ENCODE data around the gene CDCA3.
A peak's percentile ranks its signal among the peaks of the same experiment; 100 is the strongest.
"Not testable (repeated sequence)": the region's sequence is repeated elsewhere in the genome, so short reads cannot be mapped to it uniquely, and the experiment has no call there.

Gene CDCA3

DNA sequence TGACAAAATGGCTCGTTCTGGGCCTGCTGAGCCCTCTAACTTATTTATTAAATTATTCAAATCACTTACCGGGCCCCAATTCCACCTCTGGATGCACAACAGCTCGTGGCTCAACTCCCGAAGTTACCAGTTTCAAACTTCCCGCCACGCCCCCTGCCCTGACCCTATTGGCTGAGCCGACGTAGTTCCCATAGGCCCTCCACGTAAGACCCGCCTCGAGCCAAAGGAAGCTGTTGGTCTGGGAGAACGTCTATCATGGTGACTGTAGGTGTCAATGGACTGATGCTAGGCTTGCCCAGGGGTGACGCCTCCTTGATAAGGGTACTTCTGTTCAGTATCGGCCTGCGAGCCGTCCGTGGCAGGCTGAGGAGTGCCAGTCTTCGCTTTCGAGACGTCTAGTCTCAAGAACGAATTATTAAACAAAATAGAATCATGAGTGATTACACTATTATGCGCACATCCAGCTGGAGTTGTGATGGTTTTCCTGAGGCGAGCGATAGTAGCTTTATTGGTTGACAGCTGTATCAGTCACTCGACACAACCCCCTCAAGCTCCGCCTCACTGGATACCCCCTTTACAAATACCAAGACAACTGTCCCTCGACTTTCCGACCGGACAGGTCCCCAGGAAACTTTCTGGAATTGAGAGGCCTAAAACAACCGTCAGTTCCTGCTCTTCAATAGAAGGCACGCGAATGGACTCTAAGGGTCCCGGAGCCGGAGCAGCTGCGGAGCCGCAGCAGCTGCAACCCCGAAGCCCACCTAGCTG, at the start of gene CDCA3:
Gene CDCA3, minus strand, starts transcription at position 134 of the 768 bp plus-strand sequence. CDS start 334 bp downstream, outside the sequence.
- H3K4me1 Mint-ChIP-seq (ENCODE audit: low read depth): peaks cover 42% of the 10 kb centered on the region
- H3K9me3 Mint-ChIP-seq: no peaks in the 10 kb centered on the region
- no peaks in the 10 kb centered on the region for H3K27me3 Mint-ChIP-seq (ENCODE audit: low read depth)
- peaks cover 34% of the 10 kb centered on the region for H3K36me3 Mint-ChIP-seq (ENCODE audit: low read depth)
- H3K27ac Mint-ChIP-seq: peak within 1 kb of the TSS; percentile 99
- peak within 1 kb of the TSS; percentile 89 for H3K4me3 Mint-ChIP-seq

DNA sequence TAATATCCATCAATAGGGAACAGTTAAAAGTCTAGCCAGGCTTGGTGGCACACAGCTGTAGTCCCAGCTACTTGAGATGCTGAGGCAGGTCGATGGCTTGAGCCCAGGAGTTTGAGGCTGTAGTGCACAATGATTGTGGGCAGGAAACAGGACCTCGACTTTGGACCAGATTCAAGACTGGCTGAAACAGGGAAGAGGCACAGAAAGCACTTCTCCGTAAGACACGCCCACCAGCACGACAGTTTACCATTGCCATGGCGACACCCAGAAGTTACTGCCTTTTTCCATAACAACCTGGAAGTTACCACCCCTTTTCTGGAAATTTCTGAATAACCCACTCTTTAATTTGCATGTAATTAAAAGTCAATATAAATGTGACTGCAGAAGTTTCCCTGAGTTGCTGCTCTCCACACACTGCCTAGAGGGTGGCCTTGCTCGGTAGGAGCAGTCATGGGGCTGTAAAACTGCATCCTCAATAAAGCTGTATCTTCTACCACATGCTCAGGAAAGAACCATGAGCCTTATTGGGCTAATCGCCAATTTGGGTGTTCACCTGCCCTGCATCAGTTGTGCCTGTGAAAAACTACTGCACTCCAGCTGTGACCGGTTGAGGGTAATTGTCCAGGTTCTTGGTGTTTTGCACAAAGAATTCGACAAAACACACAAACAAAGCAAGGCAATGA, 48.9 kb upstream of the CDCA3 start:
- Mint-ChIP-seq H3K36me3 (ENCODE audit: low read depth) (no peaks in the 10 kb centered on the region), H3K9me3 (no peaks in the 10 kb centered on the region), H3K27me3 (ENCODE audit: low read depth) (no peaks in the 10 kb centered on the region), H3K4me3 (no peak overlapping the region), H3K4me1 (ENCODE audit: low read depth) (peaks cover 4% of the 10 kb centered on the region), H3K27ac (no peak overlapping the region)

DNA sequence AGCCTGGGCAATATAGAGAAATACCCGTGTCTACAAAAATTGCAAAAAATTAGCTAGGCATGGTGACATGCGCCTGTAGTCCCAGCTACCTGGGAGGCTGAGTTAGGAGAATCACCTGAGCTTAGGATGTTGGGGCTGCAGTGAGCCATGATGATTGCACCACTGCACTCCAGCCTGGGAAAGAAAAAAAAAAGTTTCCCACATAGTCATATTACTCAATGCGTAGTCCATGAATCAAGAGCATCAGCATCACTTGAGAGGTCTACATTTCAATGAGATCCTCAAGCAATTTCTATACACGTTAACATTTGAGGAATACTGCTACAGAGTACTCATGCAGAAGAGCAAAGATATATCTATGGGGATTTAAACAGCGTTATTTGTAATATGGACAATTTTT, 48.3 kb upstream of the CDCA3 start:
- Mint-ChIP-seq H3K27ac (no peak overlapping the region), H3K27me3 (ENCODE audit: low read depth) (no peaks in the 10 kb centered on the region), H3K36me3 (ENCODE audit: low read depth) (no peaks in the 10 kb centered on the region), H3K4me1 (ENCODE audit: low read depth) (peaks cover 4% of the 10 kb centered on the region), H3K4me3 (no peak overlapping the region), H3K9me3 (no peaks in the 10 kb centered on the region)

DNA sequence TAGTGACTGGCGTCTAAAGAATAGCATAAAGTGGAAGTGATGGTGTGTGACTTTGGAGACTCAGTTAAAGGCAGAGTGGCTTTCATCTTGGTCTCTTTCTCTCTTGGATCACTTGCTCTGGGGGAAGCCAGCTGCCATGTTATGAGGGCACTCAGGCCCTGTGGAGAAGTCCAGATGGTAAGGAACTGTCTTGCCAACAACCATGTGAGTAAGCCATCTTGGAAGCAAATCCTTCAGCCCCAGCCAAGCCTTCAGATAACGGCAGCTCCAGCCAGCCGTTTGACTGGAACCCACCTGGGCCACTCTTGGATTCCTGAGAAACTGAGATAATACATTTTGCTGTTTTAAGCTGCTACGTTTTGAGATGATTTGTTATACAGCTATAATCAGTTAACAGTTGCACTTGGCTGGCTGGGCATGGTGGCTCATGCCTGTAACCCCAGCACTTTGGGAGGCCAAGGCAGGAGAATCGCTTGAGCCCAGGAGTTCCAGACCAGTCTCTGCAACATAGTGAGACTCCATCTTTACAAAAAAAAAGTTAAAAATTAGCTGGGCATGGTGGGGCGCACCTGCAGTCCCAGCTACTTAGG, 45.9 kb upstream of the CDCA3 start:
- no peaks in the 10 kb centered on the region for H3K9me3 Mint-ChIP-seq

DNA sequence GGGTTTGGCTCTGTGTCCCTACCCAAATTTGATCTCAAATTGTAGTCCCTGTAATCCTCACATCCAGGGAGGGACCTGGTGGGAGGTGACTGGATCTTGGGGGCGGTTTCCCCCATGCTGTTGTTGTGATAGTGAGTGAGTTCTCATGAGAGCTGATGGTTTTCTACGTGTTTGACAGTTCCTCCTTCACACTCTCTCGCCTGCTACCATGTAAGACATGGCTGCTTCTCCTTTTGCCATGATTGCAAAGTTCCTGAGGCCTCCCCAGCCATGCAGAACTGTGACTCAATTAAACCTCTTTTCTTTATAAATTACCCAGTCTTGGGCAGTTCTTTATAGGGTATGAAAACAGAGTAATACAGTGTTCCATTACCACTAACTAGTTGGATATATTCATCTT, 43.2 kb upstream of the CDCA3 start:
- Mint-ChIP-seq H3K27me3 (ENCODE audit: low read depth) (no peaks in the 10 kb centered on the region), H3K36me3 (ENCODE audit: low read depth) (peaks cover 4% of the 10 kb centered on the region), H3K4me1 (ENCODE audit: low read depth) (peaks cover 12% of the 10 kb centered on the region), H3K4me3 (no peak overlapping the region), H3K9me3 (no peaks in the 10 kb centered on the region), H3K27ac (no peak overlapping the region)

More for the DNA sequence above, 45.9 kb upstream of the CDCA3 start:
- no peak overlapping the region for H3K27ac Mint-ChIP-seq
- no peaks in the 10 kb centered on the region for H3K36me3 Mint-ChIP-seq (ENCODE audit: low read depth)
- H3K4me1 Mint-ChIP-seq (ENCODE audit: low read depth): peaks cover 3% of the 10 kb centered on the region
- H3K27me3 Mint-ChIP-seq (ENCODE audit: low read depth): no peaks in the 10 kb centered on the region
- H3K4me3 Mint-ChIP-seq: no peak overlapping the region

DNA sequence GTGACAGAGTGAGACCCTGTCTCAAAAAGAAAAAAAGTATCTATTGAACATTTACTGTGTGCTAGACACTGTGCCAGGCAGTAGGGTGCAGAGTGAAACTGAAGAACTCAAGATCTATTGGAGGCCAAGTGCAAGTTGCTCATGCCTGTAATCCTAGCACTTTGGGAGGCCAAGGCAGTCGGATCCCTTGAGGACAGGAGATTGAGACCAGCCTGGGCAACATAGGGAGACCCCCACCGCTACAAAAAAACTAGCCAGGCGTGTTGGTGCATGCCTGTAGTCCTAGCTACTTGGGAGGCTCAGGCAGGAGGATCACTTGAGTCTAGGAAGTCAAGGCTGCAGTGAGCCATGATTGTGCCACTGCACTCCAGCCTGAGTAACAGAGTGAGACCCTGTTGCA, 41.6 kb upstream of the CDCA3 start:
- H3K36me3 Mint-ChIP-seq (ENCODE audit: low read depth); H3K4me3 Mint-ChIP-seq; H3K9me3 Mint-ChIP-seq; H3K27me3 Mint-ChIP-seq (ENCODE audit: low read depth): not testable (repeated sequence)
- H3K27ac Mint-ChIP-seq: peak overlapping the region; percentile 29
- H3K4me1 Mint-ChIP-seq (ENCODE audit: low read depth): peaks cover 12% of the 10 kb centered on the region

DNA sequence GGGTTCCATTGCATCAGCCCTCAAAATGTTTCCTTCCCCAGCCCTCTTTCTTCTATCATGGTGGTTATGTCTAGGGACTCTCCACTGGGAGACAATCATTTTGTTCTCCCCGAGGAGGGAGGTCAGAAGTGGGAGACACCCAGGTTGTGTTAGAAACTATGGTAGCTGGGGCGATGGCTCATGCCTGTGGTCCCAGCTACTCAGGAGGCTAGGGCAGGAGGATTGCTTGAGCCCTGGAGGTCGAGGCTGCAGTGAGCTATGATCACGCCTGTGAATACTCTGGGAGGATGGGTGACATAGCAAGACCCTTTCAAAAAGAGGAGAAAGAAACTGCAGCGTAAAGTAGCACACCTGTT, 40.5 kb upstream of the CDCA3 start:
- Mint-ChIP-seq H3K27ac (peak overlapping the region; percentile 92), H3K4me3 (peak overlapping the region; percentile 81), H3K36me3 (ENCODE audit: low read depth) (peaks cover 4% of the 10 kb centered on the region), H3K9me3 (no peaks in the 10 kb centered on the region), H3K4me1 (ENCODE audit: low read depth) (peaks cover 12% of the 10 kb centered on the region), H3K27me3 (ENCODE audit: low read depth) (no peaks in the 10 kb centered on the region)

DNA sequence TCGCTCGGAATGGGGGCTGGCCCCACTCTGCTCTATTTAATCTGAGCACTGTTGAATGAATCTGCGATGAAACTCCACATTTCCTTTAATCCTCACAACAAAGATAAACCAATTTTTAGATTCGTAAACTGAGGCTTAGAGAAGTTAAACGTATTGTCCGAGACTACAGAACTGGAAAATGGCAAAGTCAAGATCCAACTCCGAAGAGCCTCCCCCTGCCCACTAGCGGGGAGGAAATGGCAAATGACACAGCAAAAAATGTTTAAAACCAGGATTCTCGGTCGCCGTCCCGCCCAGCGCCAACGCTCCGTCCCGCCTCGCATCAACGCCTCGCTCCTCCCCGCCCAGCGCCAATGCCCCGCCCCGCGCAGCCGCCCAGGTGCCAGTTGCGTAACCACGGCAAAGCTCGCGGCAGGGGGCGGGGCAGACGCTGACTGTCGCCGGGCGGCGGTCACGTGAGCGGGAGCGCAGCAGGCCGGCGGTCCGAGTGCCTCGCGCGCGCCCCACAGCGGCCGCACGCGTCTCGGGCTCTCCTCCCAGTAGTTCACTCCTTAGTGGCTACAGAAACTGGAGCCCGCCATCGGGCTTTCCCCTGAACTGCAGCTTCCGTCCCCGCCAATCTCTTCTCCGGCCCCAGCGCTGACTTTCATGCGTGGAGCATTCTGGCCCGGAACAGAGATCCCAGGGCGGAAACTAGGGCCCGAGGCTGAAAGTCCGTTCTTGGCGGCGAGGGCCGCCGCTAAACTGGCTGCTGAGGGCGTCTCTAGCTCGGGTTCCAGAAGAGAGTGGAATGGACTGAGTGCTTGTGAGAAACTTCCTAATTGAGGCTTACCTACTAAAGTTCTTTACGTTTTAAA, 39.9 kb upstream of the CDCA3 start:
- Mint-ChIP-seq H3K4me1 (ENCODE audit: low read depth) (peaks cover 12% of the 10 kb centered on the region), H3K9me3 (no peaks in the 10 kb centered on the region), H3K27me3 (ENCODE audit: low read depth) (no peaks in the 10 kb centered on the region), H3K36me3 (ENCODE audit: low read depth) (peaks cover 4% of the 10 kb centered on the region), H3K27ac (peak overlapping the region; percentile 96), H3K4me3 (peak overlapping the region; percentile 81)

DNA sequence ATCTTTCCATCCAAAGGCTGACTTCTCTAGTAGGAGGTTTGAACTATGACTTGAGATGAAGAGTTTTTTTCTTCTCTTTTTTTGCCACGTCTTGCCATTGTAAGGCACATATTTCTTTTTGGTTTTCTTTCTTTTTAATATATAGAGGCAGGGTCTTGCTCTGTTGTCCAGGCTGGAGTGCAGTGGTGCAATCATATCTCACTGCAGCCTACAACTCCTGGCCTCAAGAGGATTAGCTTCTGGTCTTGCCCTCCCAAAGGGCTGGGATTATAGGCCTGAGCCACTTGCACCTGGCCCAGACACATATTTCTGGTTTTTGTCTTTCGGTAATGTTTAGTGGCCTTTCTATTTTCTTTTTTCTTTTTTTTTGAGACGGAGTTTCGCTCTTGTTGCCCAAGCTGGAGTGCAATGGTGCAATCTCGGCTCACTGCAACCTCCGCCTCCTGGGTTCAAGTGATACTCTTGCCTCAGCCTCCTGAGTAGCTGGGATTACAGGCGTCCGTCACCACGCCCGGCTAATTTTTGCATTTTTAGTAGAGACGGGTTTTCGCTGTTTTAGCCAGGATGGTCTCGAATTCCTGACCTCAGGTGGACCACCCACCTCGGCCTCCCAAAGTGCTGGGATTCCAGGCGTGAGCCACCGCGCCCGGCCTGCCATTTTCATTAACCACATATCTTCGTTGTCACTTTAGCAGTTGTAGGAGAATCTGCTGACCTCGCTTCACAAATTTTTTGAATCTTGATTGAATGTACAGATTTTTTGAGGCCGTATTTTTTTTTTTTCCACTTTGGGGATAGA, 38.9 kb upstream of the CDCA3 start:
- peak overlapping the region; percentile 81 for H3K4me3 Mint-ChIP-seq

DNA sequence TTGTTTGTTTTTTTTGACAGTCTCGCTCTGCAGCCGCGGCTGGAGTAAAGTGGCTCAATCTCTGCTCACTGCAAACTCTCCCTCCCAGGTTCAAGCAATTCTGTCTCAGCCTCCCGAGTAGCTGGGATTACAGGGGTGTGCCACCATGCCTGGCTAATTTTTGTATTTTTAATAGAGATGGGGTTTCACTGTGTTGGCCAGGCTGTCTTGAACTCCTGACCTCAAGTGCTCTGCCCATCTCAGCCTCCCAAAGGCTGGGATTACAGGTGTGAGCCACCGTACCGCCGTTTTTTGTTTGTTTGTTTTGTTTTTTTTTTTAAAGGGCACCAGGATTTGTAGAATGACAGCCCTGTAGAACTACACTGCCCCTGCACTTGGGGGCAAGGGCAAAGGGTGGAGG, 37.7 kb upstream of the CDCA3 start:
- H3K4me3 Mint-ChIP-seq; H3K27me3 Mint-ChIP-seq (ENCODE audit: low read depth); H3K27ac Mint-ChIP-seq: not testable (repeated sequence)

More for the DNA sequence above, 38.9 kb upstream of the CDCA3 start:
- not testable (repeated sequence) for H3K9me3 Mint-ChIP-seq; H3K27me3 Mint-ChIP-seq (ENCODE audit: low read depth); H3K36me3 Mint-ChIP-seq (ENCODE audit: low read depth)
- H3K27ac Mint-ChIP-seq: peak overlapping the region; percentile 96
- H3K4me1 Mint-ChIP-seq (ENCODE audit: low read depth): peaks cover 12% of the 10 kb centered on the region

DNA sequence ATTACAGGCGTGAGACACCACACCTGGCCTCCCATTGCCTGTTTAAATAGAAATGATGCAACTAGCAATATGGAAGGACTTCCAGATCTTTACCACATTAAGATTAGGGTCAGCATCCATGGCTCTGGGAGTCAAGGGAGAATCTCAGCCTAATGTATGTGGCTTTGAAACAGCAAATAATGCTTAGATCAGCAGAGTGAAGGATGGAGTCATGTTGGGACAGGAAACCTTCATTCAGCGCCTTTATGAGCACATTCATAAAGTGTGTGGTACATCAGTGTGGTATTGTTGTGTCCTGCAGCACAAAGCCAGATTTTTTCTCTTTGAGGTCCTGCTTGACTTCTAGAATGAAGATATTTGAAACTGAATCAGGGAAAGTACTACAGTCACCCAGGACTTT, 37.3 kb upstream of the CDCA3 start:
- Mint-ChIP-seq H3K4me3 (no peak overlapping the region), H3K27ac (no peak overlapping the region), H3K36me3 (ENCODE audit: low read depth) (peaks cover 15% of the 10 kb centered on the region), H3K9me3 (no peaks in the 10 kb centered on the region), H3K4me1 (ENCODE audit: low read depth) (peaks cover 12% of the 10 kb centered on the region), H3K27me3 (ENCODE audit: low read depth) (no peaks in the 10 kb centered on the region)

More for the DNA sequence above, 37.7 kb upstream of the CDCA3 start:
- not testable (repeated sequence) for H3K9me3 Mint-ChIP-seq
- Mint-ChIP-seq H3K36me3 (ENCODE audit: low read depth) (peaks cover 14% of the 10 kb centered on the region), H3K4me1 (ENCODE audit: low read depth) (peaks cover 12% of the 10 kb centered on the region)

DNA sequence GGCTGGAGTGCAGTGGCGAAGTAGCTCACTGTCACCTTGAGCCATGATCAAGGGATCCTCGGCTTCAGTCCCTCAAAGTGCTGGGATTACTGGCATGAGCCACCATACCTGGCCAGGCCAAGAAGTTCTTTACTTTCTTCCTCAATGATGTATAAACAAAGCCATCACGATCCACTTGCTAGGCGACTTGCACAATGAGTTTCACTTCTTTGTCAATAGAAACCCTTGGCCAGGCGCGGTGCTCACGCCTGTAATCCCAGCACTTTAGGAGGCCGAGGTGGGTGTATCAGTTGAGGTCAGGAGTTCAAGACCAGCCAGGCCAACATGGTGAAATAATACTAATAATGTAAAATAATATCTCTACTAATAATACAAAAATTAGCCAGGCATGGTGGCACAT, 36.4 kb upstream of the CDCA3 start:
- Mint-ChIP-seq H3K27ac (no peak overlapping the region), H3K4me3 (no peak overlapping the region), H3K4me1 (ENCODE audit: low read depth) (peaks cover 10% of the 10 kb centered on the region), H3K9me3 (no peaks in the 10 kb centered on the region), H3K36me3 (ENCODE audit: low read depth) (peaks cover 17% of the 10 kb centered on the region), H3K27me3 (ENCODE audit: low read depth) (no peaks in the 10 kb centered on the region)

DNA sequence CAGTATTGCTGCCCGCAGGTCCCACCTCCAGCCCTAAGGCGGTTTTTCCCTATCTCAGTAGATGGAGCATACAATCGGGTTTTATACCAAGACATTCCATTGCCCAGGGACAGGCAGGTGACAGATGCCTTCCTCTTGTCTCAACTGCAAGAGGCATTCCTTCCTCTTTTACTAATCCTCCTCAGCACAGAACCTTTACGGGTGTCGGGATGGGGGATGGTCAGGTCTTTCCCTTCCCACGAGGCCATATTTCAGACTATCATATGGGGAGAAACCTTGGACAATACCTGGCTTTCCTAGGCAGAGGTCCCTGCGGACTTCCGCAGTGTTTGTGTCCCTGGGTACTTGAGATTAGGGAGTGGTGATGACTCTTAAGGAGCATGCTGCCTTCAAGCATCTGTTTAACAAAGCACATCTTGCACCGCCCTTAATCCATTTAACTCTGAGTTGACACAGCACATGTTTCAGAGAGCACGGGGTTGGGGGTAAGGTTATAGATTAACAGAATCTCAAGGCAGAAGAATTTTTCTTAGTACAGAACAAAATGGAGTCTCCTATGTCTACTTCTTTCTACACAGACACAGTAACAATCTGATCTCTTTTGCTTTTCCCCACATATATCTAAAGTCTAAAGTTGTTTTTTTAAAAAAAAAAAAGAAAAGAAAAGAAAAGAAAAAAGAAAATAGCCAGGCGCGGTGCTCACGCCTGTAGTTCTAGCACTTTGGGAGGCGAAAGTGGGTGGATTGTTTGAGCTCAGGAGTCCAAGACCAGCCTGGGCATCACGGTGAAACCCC, 35.3 kb upstream of the CDCA3 start:
- H3K4me3 Mint-ChIP-seq; H3K27ac Mint-ChIP-seq; H3K4me1 Mint-ChIP-seq (ENCODE audit: low read depth); H3K9me3 Mint-ChIP-seq; H3K27me3 Mint-ChIP-seq (ENCODE audit: low read depth): not testable (repeated sequence)
- H3K36me3 Mint-ChIP-seq (ENCODE audit: low read depth): peaks cover 19% of the 10 kb centered on the region

Measured in T-helper 1 cell treated with Interleukin-12 subunit alpha and Interleukin-12 subunit beta and Interleukin-4 antibody, amounts not matched to agents 30 μg/mL and 1 μg/mL, for 36 hours (primary cell).